Smooth muscle cell of the brain vasculature (primary cell): Measurements from ENCODE around the gene GDF3.
A peak's percentile ranks its signal among the peaks of the same experiment; 100 is the strongest.
"Not testable (repeated sequence)": the region's sequence is repeated elsewhere in the genome, so short reads cannot be mapped to it uniquely, and the experiment has no call there.

Source experiments
- DNase-seq: peaks from one replicate; pipeline ENCODE4 v3.0.0-alpha.2; 2012; ENCODE audit warnings: low read depth, low spot score

GDF3 gene

DNA sequence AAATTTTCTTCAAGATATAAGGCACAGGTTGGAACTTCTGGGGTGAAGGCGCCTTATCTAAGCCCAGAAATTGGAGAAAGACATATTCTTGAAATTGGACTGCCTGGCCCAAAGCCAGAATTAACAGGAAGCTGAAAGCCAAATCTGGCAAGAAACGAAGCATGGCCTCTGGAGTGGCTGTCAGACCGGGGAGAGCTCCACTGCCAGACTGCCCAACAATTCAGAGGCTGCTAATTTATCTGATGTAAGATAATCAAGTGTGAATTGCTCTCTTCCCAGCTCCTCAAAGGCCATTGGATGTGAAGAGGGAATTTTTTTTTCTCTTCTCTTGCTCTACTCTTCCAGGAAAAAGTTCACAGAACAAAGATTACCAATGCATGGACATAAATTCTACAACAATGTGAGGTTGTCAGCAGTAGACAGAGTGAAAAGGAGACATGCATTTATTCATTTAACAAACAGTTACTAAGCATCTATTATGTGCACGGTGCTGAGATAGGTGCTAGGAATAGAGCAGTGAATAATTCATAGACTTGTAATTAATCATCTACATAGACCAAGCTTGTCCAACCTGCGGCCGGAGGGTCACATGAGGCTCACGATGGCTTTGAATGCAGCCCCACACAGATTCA lies at the start of gene GDF3:
GDF3 (minus strand) TSS at position 210 of the 632 bp plus-strand sequence; CDS start at position 163, 47 bp downstream.
- DNase-seq = no peak

DNA sequence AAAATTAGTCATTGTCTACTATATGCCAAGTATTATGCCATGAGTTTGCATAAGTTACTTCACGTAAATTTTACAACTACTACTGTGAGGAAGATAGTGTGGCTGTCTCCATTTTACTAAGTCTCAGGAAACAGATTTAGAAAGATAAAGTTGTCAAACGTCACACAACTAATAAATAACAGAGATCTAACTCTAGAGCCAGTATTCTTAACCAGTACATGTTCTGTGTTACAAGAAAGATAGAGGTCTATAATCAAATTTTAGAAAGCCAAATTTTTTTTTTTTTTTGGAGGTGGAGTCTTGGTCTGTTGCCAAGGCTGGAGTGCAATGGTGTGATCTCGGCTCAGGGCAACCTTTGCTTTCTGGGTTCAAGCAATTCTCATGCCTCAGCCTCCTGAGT lies 37.4 kb upstream of the GDF3 start:
- DNase-seq = no peak

DNA sequence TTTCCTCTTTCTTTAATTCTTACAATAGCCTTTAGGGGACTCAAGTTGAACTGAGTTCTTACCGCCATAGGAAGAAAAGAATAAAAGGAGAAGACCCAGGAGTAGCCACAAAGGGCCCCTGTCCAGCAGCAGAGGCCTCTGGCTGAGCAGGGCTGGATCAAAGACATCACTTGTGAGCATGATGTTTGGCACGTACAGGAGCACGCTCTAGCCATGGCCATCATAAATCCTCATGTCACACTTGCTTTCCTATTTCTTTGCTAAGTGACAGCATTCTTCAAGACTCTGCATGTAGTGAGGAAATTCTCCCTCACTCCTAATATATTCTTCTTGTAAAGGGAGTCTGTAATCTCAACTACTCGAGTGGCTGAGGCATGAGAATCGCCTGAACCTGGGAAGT lies 35.9 kb upstream of the GDF3 start:
- DNase-seq = no peak

DNA sequence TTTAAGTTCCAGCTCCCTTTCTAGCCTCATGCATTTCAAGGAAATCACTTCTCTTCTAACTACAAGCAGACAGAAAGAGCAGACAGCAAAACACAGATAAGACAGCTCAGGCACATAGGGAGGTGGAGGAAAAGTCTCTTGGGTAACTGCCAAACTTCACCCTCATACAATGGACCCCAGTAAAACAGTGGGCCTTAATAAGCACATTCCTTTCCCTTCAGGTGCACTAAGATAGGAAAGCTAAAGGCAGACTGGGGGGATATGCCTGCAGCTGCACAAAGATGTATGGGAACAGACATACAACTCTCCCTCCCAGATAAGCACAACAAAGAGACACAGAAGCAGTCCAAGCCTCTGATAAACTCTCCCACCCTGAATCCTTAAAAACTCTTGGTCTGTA lies 35.4 kb upstream of the GDF3 start:
- not testable (repeated sequence) for DNase-seq

DNA sequence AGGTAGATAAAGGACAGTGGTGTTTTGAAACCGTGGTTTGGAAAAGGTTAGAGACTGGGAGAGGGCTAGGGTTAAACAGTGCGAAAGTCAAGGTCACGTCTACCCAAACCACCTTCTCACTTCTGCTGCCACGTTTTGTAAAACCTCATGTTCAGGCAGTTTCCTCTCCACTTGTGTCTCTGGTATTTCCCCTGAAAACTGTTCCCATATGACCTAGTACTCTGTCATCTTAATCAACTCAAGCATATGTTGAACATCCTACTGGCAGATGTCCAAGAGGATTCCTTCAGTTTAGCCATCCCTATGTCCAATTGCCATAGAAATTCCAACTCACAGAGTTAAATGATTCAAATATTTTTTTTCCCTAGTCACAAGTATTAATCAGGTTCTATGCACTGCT lies 34.2 kb upstream of the GDF3 start:
- no peak for DNase-seq

DNA sequence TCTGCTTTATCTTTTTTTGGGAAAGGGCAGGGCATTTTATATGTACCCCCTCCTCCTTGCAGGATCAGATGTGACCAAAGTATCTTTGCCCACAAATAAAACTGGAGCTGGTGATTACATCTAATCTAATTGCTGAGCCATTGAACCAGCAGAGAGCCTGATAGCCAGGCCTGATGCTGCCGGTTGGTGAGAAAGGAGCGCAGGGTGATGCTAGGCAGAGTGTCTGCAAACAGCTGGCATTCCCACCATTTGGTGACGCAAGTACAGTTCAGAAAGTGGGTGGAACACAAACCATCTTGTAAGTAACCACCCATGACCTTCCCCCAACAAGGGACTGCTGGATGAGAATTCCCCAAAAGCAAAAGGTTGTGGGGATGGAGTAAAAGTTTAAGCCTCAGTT lies 28.4 kb upstream of the GDF3 start:
- no peak for DNase-seq

DNA sequence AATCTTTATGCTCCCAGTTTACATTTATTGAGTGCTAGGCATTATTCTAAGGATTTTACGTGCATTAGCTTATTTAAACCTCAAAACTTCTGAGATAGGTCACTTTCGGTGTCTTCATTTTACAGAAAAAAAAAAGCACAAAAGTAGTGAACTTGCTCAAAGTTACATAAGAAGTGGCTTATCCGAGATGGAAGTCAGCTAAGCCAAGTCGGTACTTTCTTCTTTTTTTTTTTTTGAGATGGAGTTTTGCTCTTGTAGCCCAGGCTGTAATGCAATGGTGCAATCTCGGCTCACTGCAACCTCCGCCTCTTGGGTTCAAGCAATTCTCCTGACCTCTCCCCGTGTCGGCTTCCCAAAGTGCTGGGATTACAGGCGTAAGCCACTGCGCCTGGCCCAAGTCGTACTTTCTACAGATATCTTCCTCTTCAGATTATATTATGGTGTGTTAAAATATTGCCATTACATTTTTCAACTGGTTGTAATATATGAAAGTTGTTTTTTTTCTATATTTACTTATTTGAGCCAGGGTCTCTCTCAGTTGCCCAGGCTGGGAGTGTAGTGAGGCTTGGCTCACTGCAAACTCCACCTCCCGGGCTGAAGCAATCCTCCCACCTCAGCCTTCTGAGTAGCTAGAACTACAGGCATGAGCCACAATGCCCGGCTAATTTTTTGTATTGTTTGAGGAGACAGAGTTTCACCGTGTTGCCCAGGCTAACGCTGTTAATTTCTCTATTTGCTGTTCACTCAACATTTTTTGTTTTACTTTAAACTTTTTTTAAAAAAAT lies 24.6 kb upstream of the GDF3 start:
- no peak for DNase-seq

DNA sequence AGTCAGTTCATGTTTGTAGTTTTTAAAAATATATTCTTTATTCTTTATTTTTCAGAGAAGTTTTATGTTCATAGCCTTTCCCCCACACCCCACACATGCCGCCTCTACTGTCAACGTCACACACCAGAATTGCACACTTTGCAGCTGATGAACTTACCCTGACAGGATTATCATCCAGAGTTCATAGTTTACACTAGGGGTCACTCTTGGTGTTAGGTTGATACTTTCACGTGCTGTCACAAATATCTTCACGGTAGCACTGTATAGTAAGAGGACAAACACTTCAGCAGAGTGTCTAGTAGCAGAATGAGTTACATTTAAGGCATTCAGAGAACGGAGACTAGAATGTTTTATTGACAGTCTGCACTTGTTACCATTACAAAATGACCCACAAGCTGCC lies 20.8 kb upstream of the GDF3 start:
- DNase-seq = no peak

DNA sequence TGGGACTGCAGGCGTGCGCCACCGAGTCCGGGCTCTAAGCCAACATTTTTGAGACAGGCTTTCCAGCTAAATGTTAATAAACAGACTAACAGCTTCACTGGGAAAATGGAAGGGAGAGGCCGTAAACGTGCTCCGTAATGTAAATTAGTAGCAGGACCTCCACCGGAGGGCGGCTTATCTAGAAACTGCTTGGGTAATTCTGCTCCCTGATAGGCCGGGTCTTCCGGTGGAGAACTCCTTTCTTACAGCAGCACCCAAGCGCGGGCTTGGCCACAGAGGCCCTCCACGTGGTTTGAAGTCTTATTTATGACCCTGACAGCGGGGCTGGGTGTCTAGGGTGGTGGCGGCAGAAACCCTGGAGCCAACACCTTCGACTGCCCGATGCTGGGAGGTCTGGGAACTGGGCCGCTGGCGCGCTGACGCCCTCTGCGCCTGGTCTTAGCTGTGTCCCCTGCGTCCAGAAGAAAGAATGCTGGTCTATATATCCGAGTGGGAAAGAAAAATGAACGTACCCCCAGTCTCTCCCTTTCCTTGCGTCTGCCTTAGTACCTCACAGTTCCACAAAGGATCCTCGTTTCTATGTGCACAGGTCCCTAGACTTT lies 17.4 kb upstream of the GDF3 start:
- DNase-seq = no peak

DNA sequence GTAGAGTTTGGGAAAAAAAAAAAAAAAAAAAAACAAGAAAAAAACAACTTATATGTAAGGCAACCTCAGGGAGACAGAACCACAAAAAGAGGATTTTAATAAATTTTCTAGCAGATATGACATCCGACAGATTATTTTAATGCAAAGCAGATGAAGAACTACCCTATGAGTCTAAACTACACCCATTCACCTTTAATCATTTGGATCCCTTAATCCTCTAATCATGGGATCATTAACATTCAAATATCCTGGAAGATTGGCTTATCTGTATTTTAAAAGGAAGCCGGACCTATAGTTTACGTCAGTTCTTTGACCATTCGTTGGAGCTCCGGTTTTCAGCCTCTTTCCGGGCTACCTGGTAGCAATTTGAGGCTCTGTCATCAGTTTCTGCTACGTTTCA lies 15.6 kb upstream of the GDF3 start, which contains the start of gene DPPA3:
DPPA3 (plus strand) TSS at position 301 of the 400 bp plus-strand sequence. CDS start 138 bp downstream, outside the sequence.
- DNase-seq = no peak

DNA sequence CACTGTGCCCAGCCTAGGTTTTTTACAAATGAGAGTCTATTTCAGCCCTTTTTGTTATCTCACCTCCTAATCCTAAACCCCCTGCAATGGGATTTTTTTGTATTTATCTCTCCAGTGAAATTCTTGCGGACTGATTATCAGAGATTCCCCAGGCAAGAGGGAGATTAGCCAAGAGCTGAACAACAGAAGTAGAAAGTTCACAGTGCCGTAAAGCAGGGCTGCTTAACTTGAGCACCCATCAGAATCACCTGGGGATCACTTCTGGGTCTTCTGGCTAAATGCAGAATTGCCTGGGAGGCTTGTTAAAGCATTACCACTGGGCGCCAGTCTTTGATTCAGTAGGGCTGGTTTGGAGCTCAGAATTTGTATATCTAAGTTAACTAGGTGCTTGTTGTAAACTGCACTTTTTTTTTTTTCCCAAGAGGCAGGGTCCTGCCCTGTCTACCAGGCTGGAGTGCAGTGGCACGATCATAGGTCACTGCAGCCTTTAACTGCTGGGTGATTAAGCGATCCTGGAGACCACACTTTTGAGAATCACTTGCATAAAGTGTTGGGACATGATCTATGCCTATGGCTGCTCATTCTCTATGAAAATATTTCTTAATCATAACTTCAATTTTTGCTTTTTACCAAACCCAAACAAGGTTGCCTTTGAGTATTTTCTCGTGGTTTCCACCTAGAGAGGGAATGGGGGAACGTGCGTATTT lies 14.5 kb upstream of the GDF3 start:
- no peak for DNase-seq

DNA sequence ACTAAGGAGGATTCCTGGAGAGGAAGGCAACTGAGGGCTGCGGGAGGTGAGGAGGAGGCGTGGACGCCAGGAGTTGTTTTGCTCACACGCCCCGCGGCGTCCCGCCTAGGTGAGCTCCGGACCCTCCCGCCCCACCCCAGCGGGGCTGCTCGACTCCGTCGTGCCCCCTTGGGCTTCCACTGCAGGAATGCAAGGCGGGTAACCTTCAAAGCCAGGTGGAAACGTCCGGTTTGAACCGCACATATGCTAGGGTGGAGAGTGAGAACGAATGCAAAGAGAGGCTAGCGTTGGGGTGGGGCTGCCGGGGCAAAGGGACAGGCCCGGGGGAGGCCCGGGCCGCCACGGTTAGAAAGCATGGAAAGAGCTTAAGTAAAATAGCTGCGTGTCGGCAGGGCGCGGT lies 10.3 kb upstream of the GDF3 start:
- DNase-seq = no peak

DNA sequence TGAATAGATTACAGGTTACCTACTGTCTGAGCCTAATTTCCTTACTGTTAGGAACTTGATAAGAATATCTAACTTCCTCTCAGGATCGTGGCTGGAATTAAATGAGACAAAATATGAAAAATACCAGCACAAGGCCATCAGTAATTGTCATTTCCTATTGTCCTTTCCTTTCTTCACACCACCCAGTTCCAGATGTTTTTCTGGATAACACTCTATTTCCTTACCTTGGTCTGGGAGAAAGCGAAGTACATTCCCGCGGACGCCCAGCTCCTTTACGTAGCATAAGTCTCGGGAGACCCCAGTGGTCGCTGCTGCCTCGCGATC lies 376 bp downstream of the GDF3 start:
- DNase-seq = no peak

DNA sequence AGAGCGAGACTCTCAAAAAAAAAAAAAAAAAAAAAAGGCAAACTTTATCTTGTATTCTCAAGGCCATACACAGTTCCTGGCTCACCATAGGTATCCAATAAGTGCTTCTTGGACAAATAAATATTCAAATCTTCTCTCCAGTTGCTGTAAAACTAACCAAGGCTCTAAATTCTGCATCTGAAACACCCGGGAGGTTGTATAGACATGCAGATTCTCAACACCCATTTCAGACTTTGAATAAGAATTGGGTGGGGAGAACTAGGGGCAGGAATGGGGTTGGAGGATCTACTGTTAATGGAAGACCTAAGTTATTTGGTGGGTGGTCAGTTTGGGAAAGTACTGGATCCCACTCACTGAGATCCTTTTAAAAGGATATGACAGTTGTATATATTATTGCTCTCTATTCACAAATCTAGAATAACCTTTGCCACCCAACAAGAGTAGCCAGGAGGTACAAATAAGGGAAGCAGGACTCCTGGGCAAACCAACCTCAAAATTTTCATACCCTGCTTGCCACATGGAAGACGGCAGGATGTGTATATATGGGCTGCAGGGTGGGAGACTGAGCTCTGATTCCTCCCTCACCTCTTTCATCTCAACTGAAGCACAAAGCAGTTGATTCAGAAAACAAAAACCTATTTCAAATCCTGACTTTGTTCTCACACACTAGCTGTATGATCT lies 879 bp downstream of the GDF3 start:
- no peak for DNase-seq

DNA sequence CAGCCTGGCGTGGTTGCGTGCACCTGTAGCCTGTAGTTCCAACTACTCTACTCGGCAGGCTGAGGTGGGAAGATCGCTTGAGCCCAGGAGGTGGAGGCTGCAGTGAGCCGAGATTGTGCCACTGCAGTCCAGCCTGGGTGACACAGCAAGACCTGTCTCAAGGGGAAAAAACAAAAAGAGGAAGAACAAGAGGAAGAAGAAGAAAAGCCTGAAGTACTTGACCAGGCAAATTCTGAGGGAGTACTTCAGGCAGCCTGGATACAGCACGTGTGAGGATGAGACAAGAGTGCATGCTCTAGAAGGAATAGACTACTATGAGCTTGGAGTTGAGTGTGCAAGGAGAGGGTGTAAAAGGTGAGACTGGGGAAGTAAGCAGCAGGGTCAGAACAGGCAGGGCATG lies 1.8 kb downstream of the GDF3 start:
- DNase-seq = no peak

DNA sequence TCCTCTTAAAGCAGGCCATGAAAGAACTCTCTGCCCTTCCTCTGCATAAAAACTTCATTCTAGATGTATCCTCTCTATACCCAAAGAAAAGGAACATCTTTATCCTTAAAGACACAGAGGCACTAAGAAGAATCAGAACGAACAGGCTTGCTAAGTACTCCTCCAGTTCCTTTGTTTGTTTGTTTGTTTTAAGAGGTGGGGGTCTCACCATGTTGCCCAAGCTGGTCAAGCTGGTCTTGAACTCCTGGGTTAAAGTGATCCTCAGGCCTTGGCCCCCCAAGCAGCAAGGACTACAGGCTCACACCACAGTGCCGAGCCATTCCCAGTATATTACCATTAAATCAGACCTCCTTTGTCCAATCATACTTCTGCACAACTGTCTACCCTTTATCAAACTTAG lies 14.0 kb downstream of the GDF3 start:
- no peak for DNase-seq

DNA sequence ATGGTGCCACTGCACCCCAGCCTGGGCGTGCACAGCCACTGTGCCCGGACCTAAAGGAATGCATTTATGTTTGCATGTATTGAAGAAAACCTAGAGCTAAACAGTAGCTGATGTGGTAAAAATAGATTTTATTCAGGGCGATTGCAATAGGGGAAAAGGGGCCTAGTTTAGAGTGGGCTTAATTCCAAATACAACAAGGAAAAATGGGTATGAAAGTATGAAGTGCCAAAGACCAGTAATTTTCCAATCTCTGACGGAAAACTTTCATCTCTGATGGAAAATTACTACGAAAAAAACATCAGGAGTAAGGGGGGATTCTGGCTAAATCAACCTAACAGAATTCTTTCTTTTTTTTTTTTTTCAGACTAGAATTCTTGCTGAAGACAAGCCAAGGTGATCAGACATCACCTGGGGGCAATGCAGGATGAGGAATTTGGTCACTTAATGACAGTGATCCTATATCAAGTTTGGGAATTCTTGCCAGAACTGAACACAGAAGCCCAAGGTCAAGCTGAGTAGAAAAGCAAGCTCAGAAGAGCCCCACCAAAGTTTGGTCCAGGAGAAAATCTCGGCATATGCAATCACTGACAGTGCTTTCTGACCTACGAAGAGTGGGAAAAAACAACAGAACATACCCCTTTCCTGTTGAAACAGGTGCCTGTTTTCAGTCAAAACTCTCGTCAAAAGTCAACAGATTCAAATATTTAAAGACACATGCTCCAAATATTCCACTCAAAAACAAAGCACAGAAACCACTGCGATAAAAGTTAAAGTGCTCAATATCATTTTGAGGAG lies 16.1 kb downstream of the GDF3 start:
- DNase-seq = no peak

DNA sequence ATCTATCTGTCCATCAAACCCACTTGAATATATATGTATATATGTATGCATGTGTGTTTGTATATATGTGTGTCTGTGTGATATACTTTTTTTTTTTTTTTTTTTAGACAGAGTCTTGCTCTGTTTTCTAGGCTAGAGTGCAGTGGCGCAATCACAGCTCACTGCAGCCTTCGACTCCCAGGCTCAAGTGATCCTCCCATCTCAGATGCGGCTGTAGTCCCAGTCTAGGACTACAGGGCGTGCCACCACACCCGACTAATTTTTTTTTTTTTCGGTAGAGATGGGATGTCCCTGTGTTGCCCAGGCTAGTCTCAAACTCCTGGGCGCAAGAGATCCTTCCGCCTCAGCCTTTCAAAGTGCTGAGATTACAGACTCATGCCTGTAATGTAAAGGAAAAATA lies 16.8 kb downstream of the GDF3 start:
- DNase-seq = no peak

DNA sequence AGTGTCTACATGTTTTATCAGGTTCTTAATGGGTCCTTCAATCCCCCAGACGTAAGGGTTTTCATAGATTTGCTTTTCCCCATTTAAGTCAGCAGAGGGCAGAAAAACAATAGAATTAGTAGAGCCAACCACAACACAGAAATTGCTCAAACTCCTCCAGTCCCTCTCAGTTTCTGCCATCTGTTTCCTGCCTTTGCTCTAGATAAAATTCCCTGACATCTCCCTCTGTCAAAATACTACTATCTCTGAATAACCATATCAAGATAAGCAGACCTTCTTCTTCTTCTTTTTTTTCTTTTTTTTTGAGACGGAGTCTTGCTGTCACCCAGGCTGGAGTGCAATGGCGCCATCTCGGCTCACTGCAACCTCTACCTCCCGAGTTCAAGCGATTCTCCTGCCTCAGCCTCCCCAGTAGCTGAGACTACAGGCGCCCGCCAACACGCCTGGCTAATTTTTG lies 18.1 kb downstream of the GDF3 start:
- DNase-seq = peak; percentile 7

DNA sequence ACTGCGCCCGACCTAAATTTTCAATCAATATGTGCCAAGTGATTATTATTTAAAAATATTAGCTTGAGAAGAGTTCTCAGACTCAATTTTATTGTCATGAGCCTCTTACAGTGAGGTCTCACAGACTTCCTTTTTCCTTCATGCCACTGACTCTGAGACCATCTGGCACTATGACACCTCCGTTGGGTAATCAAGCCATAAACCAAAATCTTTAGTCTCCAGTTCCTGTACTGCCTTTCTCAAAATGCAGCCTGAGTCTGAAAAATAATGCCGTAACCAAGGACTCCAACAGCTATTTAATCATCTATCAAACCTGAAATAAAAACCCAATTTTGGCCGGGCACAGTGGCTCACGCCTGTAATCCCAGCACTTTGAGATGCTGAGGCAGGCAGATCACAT lies 20.1 kb downstream of the GDF3 start:
- DNase-seq = not testable (repeated sequence)

DNA sequence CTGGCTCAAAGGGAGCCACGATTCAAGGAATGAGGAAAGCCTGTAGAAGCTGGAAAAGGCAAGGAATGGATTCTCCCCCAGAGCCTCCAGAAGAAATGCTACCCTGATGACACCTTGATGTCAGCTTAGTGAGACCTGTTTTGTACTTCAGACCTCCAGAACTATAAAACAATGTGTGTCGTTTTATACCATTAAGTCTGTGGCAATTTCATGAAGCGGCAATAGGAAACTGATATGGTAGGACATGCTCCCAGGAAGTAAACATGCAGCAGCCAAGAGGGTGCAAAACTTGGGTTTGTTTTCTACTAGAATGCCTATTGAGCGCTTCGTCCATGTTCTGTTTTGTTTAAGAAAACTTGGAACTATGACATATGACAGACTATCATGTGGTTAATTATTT lies 27.4 kb downstream of the GDF3 start:
- DNase-seq = no peak
